GM18505 (cell line): Measurements from ENCODE around the gene HTRA2.

Experiments used
- ATAC-seq: cut with Tn5 transposase; IDR thresholded peaks from one replicate; pipeline ENCODE4 v1.9.1; 2021; ENCODE audit not compliant: unreplicated experiment
- POLR2A ChIP-seq: IDR thresholded peaks from 4 replicates; pipeline ENCODE4 v1.6.1; 2011; ENCODE audit warnings: borderline replicate concordance; ENCODE audit not compliant: insufficient read depth, insufficient read length; ENCODE audit errors: extremely low read depth

Gene HTRA2

GRCh38 chr2:74535440-74535965 lies 5.8 kb downstream of the HTRA2 start:
- no peak for ATAC-seq
- no peak for TF ChIP-seq POLR2A

- ATAC-seq, result no peak
- TF ChIP-seq POLR2A, result no peak
These were observed 6.6 kb downstream of the HTRA2 start for GRCh38 chr2:74536166-74536950.

- ATAC-seq, result no peak
- TF ChIP-seq POLR2A, result no peak
These were observed 7.4 kb downstream of the HTRA2 start for GRCh38 chr2:74537140-74537539.

GRCh38 chr2:74538881-74539339 lies 9.2 kb downstream of the HTRA2 start:
- no peak for TF ChIP-seq POLR2A
- no peak for ATAC-seq

GRCh38 chr2:74540291-74540690 lies 10.6 kb downstream of the HTRA2 start:
- ATAC-seq, result no peak
- no peak for TF ChIP-seq POLR2A

- no peak for ATAC-seq
- no peak for TF ChIP-seq POLR2A
These were observed 13.2 kb downstream of the HTRA2 start for GRCh38 chr2:74542978-74543377.

- ATAC-seq, result no peak
These were observed 14.9 kb downstream of the HTRA2 start for GRCh38 chr2:74544634-74545033.

GRCh38 chr2:74546004-74546403 lies 16.3 kb downstream of the HTRA2 start:
- no peak for TF ChIP-seq POLR2A
- no peak for ATAC-seq

More at GRCh38 chr2:74544634-74545033, 14.9 kb downstream of the HTRA2 start:
- no peak for TF ChIP-seq POLR2A

- no peak for TF ChIP-seq POLR2A
- no peak for ATAC-seq
These were observed 18.7 kb downstream of the HTRA2 start for GRCh38 chr2:74548285-74548899.

- no peak for ATAC-seq
- TF ChIP-seq POLR2A, result peak; percentile 71
These were observed 19.4 kb downstream of the HTRA2 start for GRCh38 chr2:74548900-74549826.

GRCh38 chr2:74550231-74550630 lies 20.5 kb downstream of the HTRA2 start:
- ATAC-seq, result no peak
- TF ChIP-seq POLR2A, result no peak

- TF ChIP-seq POLR2A, result no peak
- no peak for ATAC-seq
These were observed 21.8 kb downstream of the HTRA2 start for GRCh38 chr2:74551530-74551929.

- TF ChIP-seq POLR2A, result no peak
- no peak for ATAC-seq
These were observed 22.5 kb downstream of the HTRA2 start for GRCh38 chr2:74551942-74552913.
